OCI-LY1 (cell line): ENCODE results near the gene PSTPIP2.

Experiments used
- EZH2 ChIP-seq: fragments of 200-600 bp; sonication (generic), shearing (Covaris generic); IDR thresholded peaks from 2 replicates; pipeline ENCODE4 v1.8.0; 2017; ENCODE audit warnings: borderline replicate concordance, mixed run types, mild to moderate bottlenecking, antibody characterized with exemption, low read length, moderate library complexity, mixed read lengths
- TF ChIP-seq, protein P1 (sequence below): fragments of 200-600 bp; sonication (generic), shearing (Covaris generic); IDR thresholded peaks from 2 replicates; pipeline ENCODE4 v1.5.1; 2017; ENCODE audit warnings: mild to moderate bottlenecking, antibody characterized with exemption, low read length, moderate library complexity, mixed read lengths

DNA sequence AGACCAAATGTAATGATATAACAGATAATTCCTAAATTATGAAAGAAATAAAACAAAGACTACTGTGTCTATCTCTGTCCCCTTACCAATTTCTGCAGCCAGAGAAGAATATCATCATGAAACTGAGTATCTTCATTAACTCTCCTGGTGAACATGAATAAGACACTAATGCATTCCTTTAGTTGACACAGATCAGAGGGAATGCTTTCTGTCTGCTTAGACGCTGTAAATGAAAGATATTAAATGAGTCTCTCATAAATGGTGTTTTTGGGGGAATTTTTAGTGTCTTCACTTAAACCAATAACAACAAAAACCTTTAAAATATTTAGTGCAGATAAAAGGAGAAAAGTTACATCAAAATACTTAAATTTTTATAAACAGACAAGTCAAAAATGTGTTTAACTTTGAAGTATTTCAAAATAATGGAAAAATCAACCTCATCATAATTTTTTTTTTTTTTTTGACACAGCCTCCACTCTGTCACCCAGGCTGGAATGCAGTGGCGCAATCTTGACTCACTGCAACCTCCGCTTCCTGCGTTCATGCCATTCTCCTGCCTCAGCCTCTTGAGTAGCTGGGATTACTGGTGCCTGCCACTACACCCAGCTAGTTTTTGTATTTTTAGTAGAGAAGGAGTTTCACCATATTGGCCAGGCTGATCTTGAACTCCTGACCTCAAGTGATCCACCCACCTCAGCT, 120.9 kb downstream of the PSTPIP2 start:
- TF ChIP-seq, protein P1, sequence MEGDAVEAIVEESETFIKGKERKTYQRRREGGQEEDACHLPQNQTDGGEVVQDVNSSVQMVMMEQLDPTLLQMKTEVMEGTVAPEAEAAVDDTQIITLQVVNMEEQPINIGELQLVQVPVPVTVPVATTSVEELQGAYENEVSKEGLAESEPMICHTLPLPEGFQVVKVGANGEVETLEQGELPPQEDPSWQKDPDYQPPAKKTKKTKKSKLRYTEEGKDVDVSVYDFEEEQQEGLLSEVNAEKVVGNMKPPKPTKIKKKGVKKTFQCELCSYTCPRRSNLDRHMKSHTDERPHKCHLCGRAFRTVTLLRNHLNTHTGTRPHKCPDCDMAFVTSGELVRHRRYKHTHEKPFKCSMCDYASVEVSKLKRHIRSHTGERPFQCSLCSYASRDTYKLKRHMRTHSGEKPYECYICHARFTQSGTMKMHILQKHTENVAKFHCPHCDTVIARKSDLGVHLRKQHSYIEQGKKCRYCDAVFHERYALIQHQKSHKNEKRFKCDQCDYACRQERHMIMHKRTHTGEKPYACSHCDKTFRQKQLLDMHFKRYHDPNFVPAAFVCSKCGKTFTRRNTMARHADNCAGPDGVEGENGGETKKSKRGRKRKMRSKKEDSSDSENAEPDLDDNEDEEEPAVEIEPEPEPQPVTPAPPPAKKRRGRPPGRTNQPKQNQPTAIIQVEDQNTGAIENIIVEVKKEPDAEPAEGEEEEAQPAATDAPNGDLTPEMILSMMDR: no peak
- no peak for TF ChIP-seq EZH2
